IMR-90 (cell line): ENCODE results near the gene PACC1. TPM values are rescaled to one million over a fixed set of nuclear protein-coding genes. Genes with fewer than 3 reads are reported as not detected.

ENCODE experiments used
- ATAC-seq: fragments of 200-7000 bp; cut with Tn5 transposase; 2 replicates; pipeline ENCODE4 v1.9.1; 2020; ENCODE audit warnings: low read depth, mild to moderate bottlenecking, moderate library complexity
- BruUV-seq: library from RNA; stranded (reverse); fragments of 400-500 nt; replicated peaks from 2 replicates; lab custom pipeline; 2021; lab: Mats Ljungman, UMichigan
- CTCF ChIA-PET: fragments of 300-600 bp; formaldehyde crosslinking; extraction: SDS; loops from one replicate; lab custom pipeline; 2021; ENCODE audit warnings: antibody characterized with exemption; lab: Yijun Ruan, JAX
- POLR2A ChIA-PET: fragments of 300-600 bp; sonication (Branson Sonifier 250); formaldehyde crosslinking; loops from one replicate; lab custom pipeline; 2022; ENCODE audit warnings: antibody characterized with exemption; ENCODE audit not compliant: unreplicated experiment; lab: Charles Lee
- DNase-seq: peaks from one replicate; pipeline ENCODE4 v3.0.0; 2013
- H2AFZ ChIP-seq: replicated peaks from 2 replicates; pipeline ENCODE3; 2013; ENCODE audit warnings: low read length, mild to moderate bottlenecking; ENCODE audit not compliant: poor library complexity
- H2AK5ac ChIP-seq: 2 replicates; pipeline ENCODE4 v1.6.1; 2013; ENCODE audit warnings: low read depth, low read length, inconsistent platforms
- H2AK9ac ChIP-seq: replicated peaks from 2 replicates; pipeline ENCODE3; 2013; ENCODE audit warnings: mild to moderate bottlenecking, low read depth, low read length, moderate library complexity; ENCODE audit not compliant: poor library complexity
- H2BK120ac ChIP-seq: 2 replicates; pipeline ENCODE4 v1.6.1; 2013; ENCODE audit warnings: low read depth, low read length, inconsistent platforms
- H2BK15ac ChIP-seq: 3 replicates; pipeline ENCODE4 v1.6.1; 2013; ENCODE audit warnings: low read depth, low read length, inconsistent platforms
- H2BK20ac ChIP-seq: 2 replicates; pipeline ENCODE4 v1.6.1; 2013; ENCODE audit warnings: low read depth, mild to moderate bottlenecking, inconsistent platforms, low read length, moderate library complexity
- H2BK5ac ChIP-seq: 2 replicates; pipeline ENCODE4 v1.6.1; 2013; ENCODE audit warnings: mild to moderate bottlenecking, low read depth, low read length, inconsistent platforms; ENCODE audit not compliant: poor library complexity, severe bottlenecking
- H3K14ac ChIP-seq: replicated peaks from 2 replicates; pipeline ENCODE4 v1.6.1; 2013; ENCODE audit warnings: low read depth, low read length, inconsistent platforms
- H3K18ac ChIP-seq: 2 replicates; pipeline ENCODE4 v1.6.1; 2013; ENCODE audit warnings: low read depth, low read length, control low read depth
- H3K23ac ChIP-seq: 2 replicates; pipeline ENCODE4 v1.6.1; 2013; ENCODE audit warnings: low read depth, low read length, inconsistent platforms
- H3K27ac ChIP-seq: 2 replicates; pipeline ENCODE4 v1.5.1; 2013; ENCODE audit warnings: mild to moderate bottlenecking, control low read depth, low read length; ENCODE audit not compliant: insufficient read depth
- H3K27me3 ChIP-seq: 2 replicates; pipeline ENCODE4 v1.6.1; 2013; ENCODE audit warnings: low read length; ENCODE audit not compliant: control insufficient read depth, insufficient read depth
- H3K36me3 ChIP-seq: 2 replicates; pipeline ENCODE4 v1.6.1; 2013; ENCODE audit warnings: low read length, mixed read lengths; ENCODE audit not compliant: control insufficient read depth, insufficient read depth
- H3K4ac ChIP-seq: 2 replicates; pipeline ENCODE4 v1.6.1; 2013; ENCODE audit warnings: low read depth, low read length, inconsistent platforms
- H3K4me1 ChIP-seq: 2 replicates; pipeline ENCODE4 v1.6.1; 2013; ENCODE audit warnings: low read length, mixed read lengths; ENCODE audit not compliant: control insufficient read depth, insufficient read depth
- H3K4me2 ChIP-seq: 2 replicates; pipeline ENCODE4 v1.6.1; 2013; ENCODE audit warnings: low read depth, mild to moderate bottlenecking, control low read depth, low read length, moderate library complexity
- H3K4me3 ChIP-seq: 2 replicates; pipeline ENCODE4 v1.5.1; 2013; ENCODE audit warnings: low read depth, mild to moderate bottlenecking, control low read depth, low read length, moderate library complexity; ENCODE audit not compliant: insufficient read depth
- H3K56ac ChIP-seq: 2 replicates; pipeline ENCODE4 v1.6.1; 2013; ENCODE audit warnings: low read length, inconsistent platforms; ENCODE audit not compliant: insufficient read depth; ENCODE audit errors: extremely low read depth
- H3K79me1 ChIP-seq, 2 experiments: 2 replicates each; pipeline ENCODE4 v1.6.1; 2013; ENCODE audit warnings: low read length in 2 of 2, inconsistent platforms in 1 of 2, low read depth in 1 of 2
- H3K9ac ChIP-seq: 2 replicates; pipeline ENCODE4 v1.6.1; 2013; ENCODE audit warnings: low read depth, low read length, control low read depth
- H3K9me1 ChIP-seq: 2 replicates; pipeline ENCODE4 v1.6.1; 2013; ENCODE audit warnings: low read length, inconsistent platforms; ENCODE audit not compliant: insufficient read depth
- H3K9me3 ChIP-seq: 2 replicates; pipeline ENCODE4 v1.6.1; 2013; ENCODE audit warnings: low read length; ENCODE audit not compliant: control insufficient read depth, insufficient read depth
- H4K20me1 ChIP-seq: 2 replicates; pipeline ENCODE4 v1.6.1; 2013; ENCODE audit warnings: low read length, inconsistent platforms; ENCODE audit not compliant: insufficient read depth
- H4K5ac ChIP-seq: 2 replicates; pipeline ENCODE4 v1.6.1; 2013; ENCODE audit warnings: mild to moderate bottlenecking, low read depth, low read length, control low read depth
- H4K8ac ChIP-seq, 2 experiments: 2 replicates each; pipeline ENCODE4 v1.6.1; 2013; ENCODE audit warnings: low read depth in 2 of 2, low read length in 2 of 2, control low read depth in 1 of 2, inconsistent platforms in 1 of 2
- H4K91ac ChIP-seq: 2 replicates; pipeline ENCODE4 v1.6.1; 2013; ENCODE audit warnings: low read depth, low read length, inconsistent platforms; ENCODE audit not compliant: insufficient read depth
- BHLHE40 ChIP-seq: fragments of 150-350 bp; IDR thresholded peaks from 2 replicates; pipeline ENCODE4 v1.6.1; 2016; ENCODE audit warnings: mild to moderate bottlenecking, low read depth, low read length
- CEBPB ChIP-seq: IDR thresholded peaks from 2 replicates; pipeline ENCODE4 v1.6.1; 2012; ENCODE audit warnings: low read depth, low read length, improper control_type of control experiment
- FOS ChIP-seq: fragments of 150-350 bp; IDR thresholded peaks from 2 replicates; pipeline ENCODE4 v1.6.1; 2016; ENCODE audit warnings: low read depth, low read length
- MXI1 ChIP-seq: IDR thresholded peaks from 2 replicates; pipeline ENCODE4 v1.6.1; 2012; ENCODE audit warnings: low read depth, mild to moderate bottlenecking, low read length, moderate library complexity, borderline replicate concordance
- NFE2L2 ChIP-seq: fragments of 150-350 bp; IDR thresholded peaks from 2 replicates; pipeline ENCODE4 v1.6.1; 2016; ENCODE audit warnings: low read depth, mild to moderate bottlenecking, low read length
- RCOR1 ChIP-seq: IDR thresholded peaks from 2 replicates; pipeline ENCODE4 v1.6.1; 2012; ENCODE audit warnings: mild to moderate bottlenecking, low read length, improper control_type of control experiment; ENCODE audit not compliant: insufficient replicate concordance
- RFX5 ChIP-seq: IDR thresholded peaks from 2 replicates; pipeline ENCODE4 v1.8.0; 2012; ENCODE audit warnings: low read depth, mild to moderate bottlenecking, low read length, moderate library complexity
- SMC3 ChIP-seq: fragments of 150-350 bp; IDR thresholded peaks from 2 replicates; pipeline ENCODE4 v1.6.1; 2016; ENCODE audit warnings: low read depth, mild to moderate bottlenecking, antibody characterized with exemption, low read length, moderate library complexity
- WGBS, 2 experiments: methylation state at CpG; one replicate each; pipeline versions ENCODE4 v1.1.5 to v1.1.7; 2013; ENCODE audit warnings: missing lambda C conversion rate in 2 of 2; ENCODE audit not compliant: insufficient read length in 1 of 2; ENCODE audit errors: extremely low coverage in 2 of 2; 5-methylcytosine and 5-hydroxymethylcytosine counted together
- dilution Hi-C: fragments of 300-500 bp; cut with HindIII; formaldehyde crosslinking; loops from one replicate; pipeline ENCODE4 v1.14.3; 2018; ENCODE audit warnings: low sequenced_read_pairs; ENCODE audit not compliant: unreplicated experiment
- in situ Hi-C: fragments of 300-500 bp; cut with MboI; formaldehyde crosslinking; loops from 3 replicates; pipeline ENCODE4 v1.14.3; 2019; ENCODE audit warnings: low sequenced_read_pairs, inconsistent platforms, mixed read lengths
- intact Hi-C: fragments of 100-400 bp; cut with micrococcal nuclease; formaldehyde crosslinking; loops from 2 replicates; pipeline ENCODE4 v1.10.0; 2022
- polyA plus RNA-seq, 3 experiments: library from polyadenylated mRNA; depleted of rRNA; stranded (reverse); fragments of >200 nt; gene quantifications; 2 replicates each; pipeline ENCODE4 v1.2.3, GENCODE V29; 2012; ENCODE audit warnings: low replicate concordance in 1 of 3
- total RNA-seq: library from RNA; depleted of rRNA; stranded (reverse); fragments of >200 nt; gene quantifications from 2 replicates; pipeline ENCODE4 v1.2.3, GENCODE V29; 2012
- TF ChIP-seq, protein P1 (sequence below): fragments of 150-350 bp; IDR thresholded peaks from 2 replicates; pipeline ENCODE4 v1.6.1; 2017; ENCODE audit warnings: mild to moderate bottlenecking, antibody characterized with exemption, low read length, low read depth
- TF ChIP-seq, protein P2 (sequence below): fragments of 150-350 bp; IDR thresholded peaks from 2 replicates; pipeline ENCODE4 v1.6.1; 2016; ENCODE audit warnings: low read depth, mild to moderate bottlenecking, low read length, moderate library complexity, borderline replicate concordance

The PACC1 gene
- total and polyA plus RNA-seq, 2 of the 4 experiments (the other 2 are of a cell fraction), result 8.6 to 13.4 TPM

GRCh38 chr1:212326541-212326940 is 88.1 kb downstream of the PACC1 start:
- H3K56ac ChIP-seq, result no peak overlapping the region
- DNase-seq (no peak), ATAC-seq (no peak)
- no peaks in the 10 kb centered on the region for H3K4me1 ChIP-seq
- H2BK5ac ChIP-seq, result no peak overlapping the region
- H4K91ac ChIP-seq, result no peak overlapping the region
- no peak overlapping the region for H2BK120ac ChIP-seq
- peaks cover 8% of the 10 kb centered on the region; the same call in 1 of the 2 replicates for H4K20me1 ChIP-seq
- no CpG with 5 or more reads among the region's 3 CpGs for WGBS, 2 experiments
- no peaks in the 10 kb centered on the region for H3K36me3 ChIP-seq
- H3K79me1 ChIP-seq, result peaks cover 11 to 22% of the 10 kb centered on the region in 2 experiments
- no peak for TF ChIP-seq FOS
- TF ChIP-seq BHLHE40, result no peak
- no peak for TF ChIP-seq CEBPB
- TF ChIP-seq, protein P1, sequence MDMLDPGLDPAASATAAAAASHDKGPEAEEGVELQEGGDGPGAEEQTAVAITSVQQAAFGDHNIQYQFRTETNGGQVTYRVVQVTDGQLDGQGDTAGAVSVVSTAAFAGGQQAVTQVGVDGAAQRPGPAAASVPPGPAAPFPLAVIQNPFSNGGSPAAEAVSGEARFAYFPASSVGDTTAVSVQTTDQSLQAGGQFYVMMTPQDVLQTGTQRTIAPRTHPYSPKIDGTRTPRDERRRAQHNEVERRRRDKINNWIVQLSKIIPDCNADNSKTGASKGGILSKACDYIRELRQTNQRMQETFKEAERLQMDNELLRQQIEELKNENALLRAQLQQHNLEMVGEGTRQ, result no peak
- TF ChIP-seq RFX5, result no peak
- TF ChIP-seq, protein P2, sequence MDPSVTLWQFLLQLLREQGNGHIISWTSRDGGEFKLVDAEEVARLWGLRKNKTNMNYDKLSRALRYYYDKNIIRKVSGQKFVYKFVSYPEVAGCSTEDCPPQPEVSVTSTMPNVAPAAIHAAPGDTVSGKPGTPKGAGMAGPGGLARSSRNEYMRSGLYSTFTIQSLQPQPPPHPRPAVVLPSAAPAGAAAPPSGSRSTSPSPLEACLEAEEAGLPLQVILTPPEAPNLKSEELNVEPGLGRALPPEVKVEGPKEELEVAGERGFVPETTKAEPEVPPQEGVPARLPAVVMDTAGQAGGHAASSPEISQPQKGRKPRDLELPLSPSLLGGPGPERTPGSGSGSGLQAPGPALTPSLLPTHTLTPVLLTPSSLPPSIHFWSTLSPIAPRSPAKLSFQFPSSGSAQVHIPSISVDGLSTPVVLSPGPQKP, result no peak
- no peak for TF ChIP-seq NFE2L2
- no peak for TF ChIP-seq RCOR1
- no peak for TF ChIP-seq SMC3
- TF ChIP-seq MXI1, result no peak
- no peak overlapping the region for H3K4me2 ChIP-seq
- dilution Hi-C loops (no loop called here), in situ Hi-C loops (no loop called here), intact Hi-C loops (no loop called here)
- no peak overlapping the region for H2AK5ac ChIP-seq
- ChIA-PET CTCF (interaction anchor here (0.9 kb wide), 1 partner anchor 12 kb away, joined by 3 read pairs; no protein-coding TSS in a partner anchor), POLR2A (no interaction called here)
- H3K14ac ChIP-seq, result no peak overlapping the region
- no peak overlapping the region for H2BK15ac ChIP-seq
- no peak overlapping the region for H2BK20ac ChIP-seq
- no peak overlapping the region for H4K5ac ChIP-seq
- no peaks in the 10 kb centered on the region for H3K27me3 ChIP-seq
- H3K4me3 ChIP-seq, result no peak overlapping the region
- no peak overlapping the region for H3K18ac ChIP-seq
- no TSS peak for BruUV-seq
- H4K8ac ChIP-seq, result no peak overlapping the region
- no peak overlapping the region for H3K9ac ChIP-seq
- H2AFZ ChIP-seq, result no peak overlapping the region
- no peak overlapping the region for H2AK9ac ChIP-seq
- H3K9me1 ChIP-seq, result no peaks in the 10 kb centered on the region
- no peak overlapping the region for H3K23ac ChIP-seq
- no peak overlapping the region for H3K4ac ChIP-seq
- no peak overlapping the region for H3K27ac ChIP-seq
- no peaks in the 10 kb centered on the region for H3K9me3 ChIP-seq
